Stomach (tissue), 9 donors: ENCODE results near the gene URB1. TPM values are rescaled to one million over a fixed set of nuclear protein-coding genes. Genes with fewer than 3 reads are reported as not detected.

Source experiments
- DNase-seq, 2 donors: peaks; one replicate each; pipeline versions ENCODE4 v3.0.0 to v3.0.0-alpha.2; 2013 to 2019
- H3K27ac ChIP-seq, 5 donors: fragments of 200-600 bp in 4 of 5; sonication (generic) in 4 of 5; one replicate each; pipeline ENCODE4 v1.5.1; 2013 to 2019; ENCODE audit warnings: mild to moderate bottlenecking in 1 of 5, moderate library complexity in 1 of 5
- H3K27me3 ChIP-seq, 3 donors: fragments of 200-600 bp; sonication (generic); one replicate each; pipeline ENCODE4 v1.5.1; 2017 to 2019; ENCODE audit warnings: mixed run types in 1 of 3
- H3K36me3 ChIP-seq, 4 donors: fragments of 200-600 bp; sonication (generic); 1 replicate in 3 of 4; 2 replicates in 1 of 4; pipeline ENCODE4 v1.5.1; 2016 to 2019
- H3K4me1 ChIP-seq, 4 donors: fragments of 200-600 bp; sonication (generic); one replicate each; pipeline ENCODE4 v1.5.1; 2016 to 2019
- H3K4me3 ChIP-seq, 4 donors: fragments of 200-600 bp; sonication (generic) in 3 of 4; one replicate each; pipeline ENCODE4 v1.5.1; 2016 to 2019; ENCODE audit warnings: mild to moderate bottlenecking in 1 of 4
- H3K9me3 ChIP-seq, 4 donors: fragments of 200-600 bp; sonication (generic); one replicate each; pipeline ENCODE4 v1.5.1; 2016 to 2019
- EP300 ChIP-seq: sonication (generic); formaldehyde crosslinking; IDR thresholded peaks from one replicate; pipeline ENCODE4 v1.6.1; 2017; ENCODE audit warnings: antibody characterized with exemption
- POLR2A ChIP-seq, 4 donors: fragments of 450-650 bp; IDR thresholded peaks; one replicate each; pipeline ENCODE4 v1.6.1; 2016; ENCODE audit warnings: antibody characterized with exemption in 4 of 4, control low read depth in 2 of 4, mild to moderate bottlenecking in 1 of 4, moderate library complexity in 1 of 4
- POLR2AphosphoS5 ChIP-seq, 3 donors: sonication (generic); formaldehyde crosslinking; IDR thresholded peaks; one replicate each; pipeline ENCODE4 v1.6.1; 2016; ENCODE audit warnings: antibody characterized with exemption in 3 of 3
- WGBS, 5 donors: extraction: QIAGEN DNeasy Blood & Tissue Kit in 3 of 5; methylation state at CpG; one replicate each; pipeline versions ENCODE4 v1.1.5 to v1.1.7; 2013 to 2018; 5-methylcytosine and 5-hydroxymethylcytosine counted together
- intact Hi-C: fragments of 100-400 bp; cut with DNase I; formaldehyde crosslinking; loops from one replicate; pipeline ENCODE4 v1.15.1; 2023; ENCODE audit warnings: low total_unique reads
- polyA plus RNA-seq, 3 donors: library from polyadenylated mRNA; stranded (reverse); fragments of 200-250 nt; gene quantifications; one replicate each; pipeline ENCODE4 v1.2.3, GENCODE V29; 2013
- total RNA-seq, 5 donors: library from RNA; depleted of rRNA; stranded (reverse); fragments of >200 nt; gene quantifications; one replicate each; pipeline versions ENCODE4 v1.1.0 to v1.2.3, GENCODE V29; 2014 to 2016
- TF ChIP-seq, protein P1 (sequence below), 7 experiments: fragments of 450-650 bp in 4 of 7; fragments of 200-600 bp in 3 of 7; sonication (generic) in 3 of 7; IDR thresholded peaks; one replicate each; pipeline ENCODE4 v1.5.1; 2016 to 2019; ENCODE audit warnings: antibody characterized with exemption in 7 of 7, control low read depth in 2 of 7, mild to moderate bottlenecking in 1 of 7
- donor health status: healthy with polysubstance abuse.
- donor health status: Bipolar disorder and iron deficiency.
- donor health status: healthy.

Gene URB1
- total and polyA plus RNA-seq, 8 donors, result 1.2 to 16.3 (median 10.2) TPM

GRCh38 chr21:32320059-32320458 is 72.8 kb downstream of the URB1 start:
- Histone ChIP-seq H3K27ac (no peak overlapping the region), H3K4me1 (no peaks in the 10 kb centered on the region), H3K9me3 (no peaks in the 10 kb centered on the region), H3K4me3 (no peak overlapping the region), H3K36me3 (peaks cover 73 to 100% (median 100%) of the 10 kb centered on the region in 4 donors), H3K27me3 (no peaks in the 10 kb centered on the region)
- WGBS, 5 donors, result 88 to 94% (median 90%) methylated on average over 3 to 6 of the region's 6 CpGs
- no peak for DNase-seq
- intact Hi-C loops, result no loop called here
- TF ChIP-seq EP300 (no peak), POLR2AphosphoS5 (IDR thresholded peaks at IDR 0.05) (no peak), POLR2A (IDR thresholded peaks at IDR 0.05) (no peak)
- TF ChIP-seq, protein P1, sequence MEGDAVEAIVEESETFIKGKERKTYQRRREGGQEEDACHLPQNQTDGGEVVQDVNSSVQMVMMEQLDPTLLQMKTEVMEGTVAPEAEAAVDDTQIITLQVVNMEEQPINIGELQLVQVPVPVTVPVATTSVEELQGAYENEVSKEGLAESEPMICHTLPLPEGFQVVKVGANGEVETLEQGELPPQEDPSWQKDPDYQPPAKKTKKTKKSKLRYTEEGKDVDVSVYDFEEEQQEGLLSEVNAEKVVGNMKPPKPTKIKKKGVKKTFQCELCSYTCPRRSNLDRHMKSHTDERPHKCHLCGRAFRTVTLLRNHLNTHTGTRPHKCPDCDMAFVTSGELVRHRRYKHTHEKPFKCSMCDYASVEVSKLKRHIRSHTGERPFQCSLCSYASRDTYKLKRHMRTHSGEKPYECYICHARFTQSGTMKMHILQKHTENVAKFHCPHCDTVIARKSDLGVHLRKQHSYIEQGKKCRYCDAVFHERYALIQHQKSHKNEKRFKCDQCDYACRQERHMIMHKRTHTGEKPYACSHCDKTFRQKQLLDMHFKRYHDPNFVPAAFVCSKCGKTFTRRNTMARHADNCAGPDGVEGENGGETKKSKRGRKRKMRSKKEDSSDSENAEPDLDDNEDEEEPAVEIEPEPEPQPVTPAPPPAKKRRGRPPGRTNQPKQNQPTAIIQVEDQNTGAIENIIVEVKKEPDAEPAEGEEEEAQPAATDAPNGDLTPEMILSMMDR (IDR thresholded peaks at IDR 0.05), result no peak

GRCh38 chr21:32319012-32319411 is 73.8 kb downstream of the URB1 start:
- peaks cover 68 to 100% (median 100%) of the 10 kb centered on the region in 4 donors for H3K36me3 ChIP-seq
- intact Hi-C loops, result no loop called here
- H3K9me3 ChIP-seq, result no peaks in the 10 kb centered on the region
- no peak overlapping the region for H3K4me3 ChIP-seq
- TF ChIP-seq POLR2A (IDR thresholded peaks at IDR 0.05) (no peak), EP300 (no peak), POLR2AphosphoS5 (IDR thresholded peaks at IDR 0.05) (no peak)
- TF ChIP-seq, protein P1 (IDR thresholded peaks at IDR 0.05), result no peak
- H3K27ac ChIP-seq, result no peak overlapping the region
- 92 to 98% (median 93%) methylated on average over 7 of the region's 7 CpGs for WGBS, 5 donors
- no peaks in the 10 kb centered on the region for H3K27me3 ChIP-seq
- no peak for DNase-seq
- no peaks in the 10 kb centered on the region for H3K4me1 ChIP-seq

DNA sequence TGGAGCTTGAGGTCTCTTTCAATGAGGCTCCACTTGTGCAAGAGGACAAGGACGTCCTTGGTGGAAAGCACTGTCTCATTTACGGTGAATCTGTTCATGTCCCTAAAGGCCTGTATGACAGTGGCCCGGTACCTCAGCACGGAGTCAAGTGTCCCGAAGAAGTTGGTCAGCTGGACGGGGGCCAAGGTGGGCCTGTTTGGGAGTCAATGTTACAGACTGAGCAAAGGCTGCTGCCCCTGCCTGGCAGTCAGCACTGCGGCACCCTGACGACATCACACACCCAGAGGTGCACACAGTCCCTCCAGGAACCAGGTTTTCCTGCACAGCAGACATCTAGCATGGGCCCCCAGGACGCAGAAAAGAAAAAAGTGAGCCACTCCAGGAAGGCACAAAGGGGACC is 75.1 kb downstream of the URB1 start:
- H3K36me3 ChIP-seq, result peaks cover 60 to 100% (median 99%) of the 10 kb centered on the region in 4 donors
- 84 to 92% (median 87%) methylated on average over 7 to 9 of the region's 9 CpGs for WGBS, 5 donors

GRCh38 chr21:32316361-32317215 is 76.2 kb downstream of the URB1 start:
- Histone ChIP-seq H3K27ac (no peak overlapping the region), H3K9me3 (no peaks in the 10 kb centered on the region), H3K4me1 (no peaks in the 10 kb centered on the region), H3K4me3 (no peak overlapping the region), H3K27me3 (no peaks in the 10 kb centered on the region), H3K36me3 (peaks cover 56 to 100% (median 99%) of the 10 kb centered on the region in 4 donors)
- DNase-seq, result no peak
- 94 to 98% (median 95%) methylated on average over 17 to 22 of the region's 22 CpGs for WGBS, 5 donors
- intact Hi-C loops, result no loop called here
- TF ChIP-seq, protein P1 (IDR thresholded peaks at IDR 0.05), result no peak
- no peak for TF ChIP-seq POLR2A (IDR thresholded peaks at IDR 0.05)
- no peak for TF ChIP-seq EP300
- no peak for TF ChIP-seq POLR2AphosphoS5 (IDR thresholded peaks at IDR 0.05)

More for the DNA sequence above, 75.1 kb downstream of the URB1 start:
- TF ChIP-seq POLR2A (IDR thresholded peaks at IDR 0.05) (no peak), EP300 (no peak), POLR2AphosphoS5 (IDR thresholded peaks at IDR 0.05) (no peak)
- TF ChIP-seq, protein P1 (IDR thresholded peaks at IDR 0.05), result no peak
- intact Hi-C loops, result no loop called here
- DNase-seq, result no peak
- no peak overlapping the region for H3K4me3 ChIP-seq
- H3K9me3 ChIP-seq, result no peaks in the 10 kb centered on the region
- H3K27ac ChIP-seq, result no peak overlapping the region
- no peaks in the 10 kb centered on the region for H3K4me1 ChIP-seq
- no peaks in the 10 kb centered on the region for H3K27me3 ChIP-seq
